Stimulated activated CD4-positive, alpha-beta T cell treated with anti-CD3 and anti-CD28 coated beads, Interleukin-4, amount 100 ng/mL, for 24 hours (primary cell): ENCODE results near the gene CDH22.
A peak's percentile ranks its signal among the peaks of the same experiment; 100 is the strongest.

ENCODE experiments used
- DNase-seq: peaks from one replicate; pipeline ENCODE4 v3.0.0-alpha.2; 2020

Gene CDH22

GRCh38 chr20:46316984-46317684 lies 8.8 kb upstream of the CDH22 start:
- no peak for DNase-seq

- no peak for DNase-seq
Observed at GRCh38 chr20:46315311-46315710, 7.0 kb upstream of the CDH22 start.

DNA sequence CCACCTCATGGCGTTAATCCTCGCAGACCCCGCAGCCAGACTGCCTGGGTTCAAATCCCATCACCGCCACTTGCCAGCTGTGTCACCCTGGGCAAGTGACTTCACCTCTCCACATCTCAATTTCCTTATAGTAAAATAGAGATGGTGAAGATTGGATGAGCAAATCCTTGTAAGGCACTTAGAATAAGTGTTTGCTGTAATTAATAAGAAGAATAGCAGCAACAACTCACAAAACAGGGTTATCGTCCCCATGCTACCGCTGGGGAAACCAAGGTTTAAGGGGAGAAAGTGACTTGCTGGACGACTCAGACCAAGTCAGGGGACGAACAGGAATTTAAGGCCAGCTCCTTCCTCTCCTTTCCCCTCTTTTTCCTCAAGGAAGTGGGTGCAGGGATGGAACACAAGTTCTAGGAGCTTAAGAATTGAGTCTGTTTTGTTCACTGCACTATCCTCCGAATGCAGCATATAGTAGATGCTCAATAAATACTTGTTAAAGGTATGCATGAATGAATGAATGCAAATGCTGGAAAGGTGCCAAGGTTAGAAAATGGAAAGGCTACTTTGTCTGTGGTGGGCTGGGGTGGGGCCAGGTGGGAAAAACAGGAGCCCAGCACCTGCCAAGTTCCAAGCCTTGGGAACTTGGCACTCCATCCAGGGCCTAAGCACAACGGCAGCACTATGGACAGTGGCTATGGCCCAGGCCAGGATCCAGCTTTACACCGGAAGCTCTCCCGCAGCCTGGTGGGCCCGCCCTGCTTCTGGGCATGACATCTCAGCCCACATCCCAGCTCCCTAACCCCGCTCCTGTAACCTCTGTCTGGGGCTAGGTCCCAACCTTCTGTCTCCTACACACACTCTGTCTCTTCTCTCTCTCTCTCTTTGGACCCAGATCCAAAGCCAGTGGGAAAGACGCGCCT lies 4.9 kb upstream of the CDH22 start:
- no peak for DNase-seq

- DNase-seq = no peak
Observed at GRCh38 chr20:46312075-46312944, 4.0 kb upstream of the CDH22 start.

GRCh38 chr20:46311719-46312074 lies 3.4 kb upstream of the CDH22 start:
- DNase-seq = no peak

GRCh38 chr20:46311039-46311650 lies 2.8 kb upstream of the CDH22 start:
- DNase-seq = no peak

- no peak for DNase-seq
Observed at GRCh38 chr20:46309945-46310344, 1.6 kb upstream of the CDH22 start.

- no peak for DNase-seq
Observed at GRCh38 chr20:46307999-46308257, 370 bp downstream of the CDH22 start.

GRCh38 chr20:46307139-46307998 lies 929 bp downstream of the CDH22 start:
- DNase-seq = peak; percentile 75

DNA sequence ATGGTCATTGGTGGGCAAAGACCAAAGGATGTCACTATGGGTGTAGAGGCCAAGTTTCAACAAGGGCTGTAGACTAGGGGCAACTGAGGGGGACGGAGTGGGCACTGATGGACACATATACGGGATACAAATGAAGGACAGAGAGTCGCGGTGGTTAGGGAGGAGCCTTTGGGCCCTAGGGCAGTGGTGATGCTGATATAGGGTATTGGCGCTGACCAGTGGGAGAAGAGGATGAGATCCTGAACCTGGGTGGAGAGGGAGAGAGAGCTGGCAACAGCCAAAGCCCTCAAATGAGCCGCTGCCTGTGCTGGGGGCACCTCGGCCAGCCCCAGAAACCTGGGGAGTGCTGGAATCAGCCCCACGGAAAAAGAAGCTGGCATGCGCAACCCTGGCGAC lies 1.6 kb downstream of the CDH22 start:
- no peak for DNase-seq

GRCh38 chr20:46305973-46306360 lies 2.3 kb downstream of the CDH22 start:
- DNase-seq = no peak

- no peak for DNase-seq
Observed at GRCh38 chr20:46305331-46305972, 2.8 kb downstream of the CDH22 start.

- DNase-seq = no peak
Observed at GRCh38 chr20:46304852-46305251, 3.4 kb downstream of the CDH22 start.

DNA sequence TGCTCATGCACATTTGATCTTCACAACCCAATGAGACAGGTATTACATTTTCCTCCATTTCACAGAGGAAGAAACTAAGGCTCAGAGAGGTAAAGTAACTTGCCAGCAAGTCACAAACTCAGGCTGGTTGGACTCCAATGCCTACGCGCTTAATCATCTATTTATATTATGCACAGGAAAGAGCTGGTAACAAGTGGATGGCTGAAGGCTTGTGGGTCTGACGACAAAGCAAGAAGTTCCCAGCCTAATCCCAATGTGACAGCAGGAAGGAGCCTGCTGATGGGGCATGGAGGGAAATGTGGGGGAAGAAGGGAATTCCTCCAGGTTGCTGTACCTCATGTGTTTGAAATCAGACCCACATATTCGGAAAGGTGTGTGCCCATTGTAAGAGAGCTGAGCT lies 3.9 kb downstream of the CDH22 start:
- DNase-seq = no peak

DNA sequence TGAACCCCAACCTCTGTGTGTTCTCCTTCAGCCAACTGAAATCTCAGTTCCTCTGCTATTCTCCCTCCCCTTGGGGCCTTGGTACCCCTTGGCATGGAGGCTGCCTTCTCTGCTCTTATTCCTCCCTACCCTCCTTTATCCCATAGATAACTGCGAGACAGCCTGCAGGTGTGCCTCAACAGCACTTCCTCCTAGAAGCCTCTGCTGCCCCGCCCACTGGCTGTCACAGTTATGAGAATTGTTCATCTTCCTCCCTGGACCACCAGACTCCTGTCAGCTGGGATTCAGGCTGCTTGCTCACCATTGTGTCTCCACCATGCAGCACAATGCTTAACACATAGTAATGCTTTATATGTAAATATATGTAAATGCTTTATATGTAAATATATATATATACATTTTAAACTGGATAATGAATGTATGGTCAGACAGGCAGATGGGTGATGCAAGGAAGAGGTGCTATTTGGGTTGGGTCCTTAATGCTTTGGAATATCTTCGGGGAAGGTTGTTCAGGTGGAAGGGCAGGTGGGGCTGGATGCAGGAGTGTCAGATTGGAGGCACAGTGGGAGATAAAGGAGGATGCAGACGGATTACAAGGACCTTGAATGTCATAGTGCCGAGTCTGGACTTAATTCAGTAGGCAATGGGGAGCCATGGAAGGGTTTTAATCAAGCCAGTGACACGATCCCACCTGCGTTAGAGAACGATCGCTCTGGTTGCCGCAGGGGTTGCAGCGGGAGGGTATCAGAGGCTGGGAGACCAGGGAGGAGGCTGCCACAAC lies 4.9 kb downstream of the CDH22 start:
- DNase-seq = no peak

DNA sequence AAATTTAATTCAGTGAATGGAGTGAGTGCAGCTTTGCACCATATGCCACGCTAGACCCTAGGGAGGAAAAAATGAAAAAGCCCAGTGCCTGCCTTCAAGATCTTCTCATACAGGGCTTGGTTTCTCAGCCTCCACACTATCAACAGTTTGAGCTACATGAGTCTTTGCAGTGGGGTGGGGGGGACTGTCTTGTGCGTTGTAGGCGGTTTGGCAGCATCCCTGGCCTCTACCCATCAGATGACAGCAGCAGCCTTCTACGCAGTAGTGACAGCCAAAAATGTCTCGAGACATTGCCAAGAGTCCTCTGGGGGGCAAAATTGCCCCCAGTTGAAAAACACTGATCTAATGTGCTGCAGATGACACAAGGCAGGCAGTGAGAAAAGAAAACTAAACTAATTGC lies 6.2 kb downstream of the CDH22 start:
- no peak for DNase-seq

DNA sequence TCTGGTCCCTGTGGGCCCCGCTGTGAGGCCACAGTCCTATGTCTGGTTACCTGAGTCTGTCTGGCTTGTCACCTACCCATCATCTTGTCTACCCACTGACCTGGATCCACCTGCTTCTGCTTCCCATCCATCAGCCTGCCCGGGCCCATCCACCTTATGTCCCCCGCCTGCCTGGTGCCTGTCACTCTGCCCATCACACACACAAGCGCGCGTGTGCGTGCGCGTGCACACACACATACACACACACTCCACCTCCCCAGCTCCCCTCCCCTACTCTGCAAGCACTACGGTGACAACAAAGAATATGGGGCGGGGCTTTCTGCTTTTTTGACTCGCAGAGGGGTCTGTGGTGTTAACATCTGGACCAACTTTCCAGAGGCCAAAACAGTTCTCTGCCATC lies 8.0 kb downstream of the CDH22 start:
- DNase-seq = no peak

GRCh38 chr20:46299078-46299477 lies 9.2 kb downstream of the CDH22 start:
- no peak for DNase-seq

DNA sequence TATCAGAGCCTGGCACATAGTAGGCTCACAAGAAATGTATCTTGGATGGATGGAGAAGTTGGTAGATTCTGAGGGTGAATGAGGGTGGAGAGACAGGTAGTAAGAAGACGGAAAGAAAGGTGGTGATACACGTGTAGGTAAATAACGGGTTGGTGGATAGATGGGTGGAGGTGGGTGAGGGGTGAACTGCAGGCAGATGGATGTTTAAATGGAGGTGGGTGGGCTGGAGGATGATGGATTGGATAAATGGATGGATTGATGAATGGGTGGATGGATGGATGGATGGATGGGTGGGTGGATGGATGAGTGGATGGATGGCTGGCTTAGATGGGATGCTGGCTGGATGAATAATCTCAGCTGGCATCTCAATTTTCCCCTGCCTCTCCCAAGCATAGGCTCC lies 9.9 kb downstream of the CDH22 start:
- no peak for DNase-seq

DNA sequence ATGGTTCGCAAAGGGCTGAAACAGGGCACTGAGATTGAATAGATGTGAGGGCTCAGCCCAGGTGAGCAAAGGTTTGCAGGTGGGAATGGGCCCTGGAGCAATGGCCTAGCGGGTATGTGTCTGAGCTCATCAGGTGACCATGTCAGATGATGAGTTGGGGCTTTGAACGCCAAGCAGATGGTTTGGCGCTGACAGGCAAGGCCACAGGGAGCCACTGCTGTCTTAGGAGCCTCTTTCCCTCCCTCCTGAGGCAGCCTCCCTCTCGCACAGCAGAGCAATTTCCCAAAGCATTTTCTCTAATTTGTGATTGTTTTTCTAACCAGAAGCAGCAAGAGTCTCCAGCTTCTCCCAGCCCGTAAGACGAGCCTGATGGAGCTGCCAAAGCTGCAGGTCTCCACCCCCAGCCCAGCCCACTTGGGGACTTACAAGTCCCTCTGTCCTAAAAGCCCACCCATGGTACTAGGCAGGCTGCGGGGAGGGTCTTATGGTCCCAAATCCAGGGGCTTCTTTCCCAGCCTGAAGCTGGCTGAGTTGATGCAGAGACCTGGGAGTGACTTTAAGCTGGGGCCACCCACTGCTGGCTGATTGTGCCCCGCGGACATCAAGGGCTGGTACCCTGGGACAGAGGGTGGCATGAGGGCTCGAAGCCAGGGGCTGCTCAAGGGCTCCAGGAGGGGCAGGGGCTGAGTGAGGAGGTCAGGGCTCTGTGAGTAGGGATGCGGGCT lies 11.6 kb downstream of the CDH22 start:
- no peak for DNase-seq
